Neural cell (in vitro differentiated cells): ENCODE results near the gene OTOF. TPM values are rescaled to one million over a fixed set of nuclear protein-coding genes. Genes with fewer than 3 reads are reported as not detected.

Experiments
- H2AFZ ChIP-seq: fragments of 200-600, 300-800 bp; sonication (generic), shearing (Covaris generic); 2 replicates; pipeline ENCODE4 v1.6.0; 2014; ENCODE audit warnings: low read depth, mild to moderate bottlenecking, antibody characterized with exemption, low read length, moderate library complexity
- H3F3A ChIP-seq: fragments of 200-600 bp; shearing (Covaris generic); 2 replicates; pipeline ENCODE4 v1.6.1; 2016; ENCODE audit warnings: mild to moderate bottlenecking, moderate library complexity, mixed read lengths, antibody characterized with exemption, low read length; ENCODE audit not compliant: insufficient read depth, poor library complexity, severe bottlenecking
- H3K27ac ChIP-seq: fragments of 200-600, 300-800 bp; sonication (generic), shearing (Covaris generic); 2 replicates; pipeline ENCODE4 v1.5.1; 2014; ENCODE audit warnings: mild to moderate bottlenecking, low read length, moderate library complexity
- H3K27me3 ChIP-seq: fragments of 300-800, 200-600 bp; sonication (generic), shearing (Covaris generic); 2 replicates; pipeline ENCODE4 v1.6.0; 2014; ENCODE audit warnings: mild to moderate bottlenecking, low read depth, low read length, moderate library complexity; ENCODE audit not compliant: insufficient read depth
- H3K36me3 ChIP-seq: fragments of 300-800, 200-600 bp; sonication (generic), shearing (Covaris generic); 2 replicates; pipeline ENCODE4 v1.5.1; 2014; ENCODE audit warnings: mild to moderate bottlenecking, antibody characterized with exemption, low read length, moderate library complexity; ENCODE audit not compliant: insufficient read depth
- H3K4me2 ChIP-seq: fragments of 300-800, 200-600 bp; sonication (generic), shearing (Covaris generic); 2 replicates; pipeline ENCODE4 v1.6.0; 2014; ENCODE audit warnings: mild to moderate bottlenecking, low read length
- H3K4me3 ChIP-seq: fragments of 300-800, 200-600 bp; sonication (generic), shearing (Covaris generic); 2 replicates; pipeline ENCODE4 v1.5.1; 2014; ENCODE audit warnings: mild to moderate bottlenecking, low read length, moderate library complexity
- H3K79me2 ChIP-seq: fragments of 200-600 bp; shearing (Covaris generic); replicated peaks from 2 replicates; pipeline ENCODE4 v1.6.0; 2014; ENCODE audit warnings: mild to moderate bottlenecking, low read length, moderate library complexity; ENCODE audit not compliant: insufficient read depth
- H3K9ac ChIP-seq: fragments of 300-800, 200-600 bp; sonication (generic), shearing (Covaris generic); 2 replicates; pipeline ENCODE4 v1.6.1; 2016; ENCODE audit warnings: mild to moderate bottlenecking, low read length, mixed read lengths
- H3K9me2 ChIP-seq: fragments of 200-600 bp; shearing (Covaris generic); 2 replicates; pipeline ENCODE4 v1.6.1; 2016; ENCODE audit warnings: mild to moderate bottlenecking, low read length, mixed read lengths; ENCODE audit not compliant: insufficient read depth
- H3K9me3 ChIP-seq: fragments of 200-600, 300-800 bp; sonication (generic), shearing (Covaris generic); 2 replicates; pipeline ENCODE4 v1.6.1; 2016; ENCODE audit warnings: mild to moderate bottlenecking, mixed run types, low read length, moderate library complexity, mixed read lengths
- H4K20me1 ChIP-seq: fragments of 200-600 bp; shearing (Covaris generic); 2 replicates; pipeline ENCODE4 v1.6.1; 2016; ENCODE audit warnings: mild to moderate bottlenecking, mixed run types; ENCODE audit not compliant: insufficient read depth
- CTCF ChIP-seq: fragments of 450-650 bp; IDR thresholded peaks from 2 replicates; pipeline ENCODE4 v1.5.1; 2014; ENCODE audit warnings: antibody characterized with exemption, mild to moderate bottlenecking, moderate library complexity; ENCODE audit not compliant: poor library complexity, severe bottlenecking
- EP300 ChIP-seq: fragments of 450-650 bp; conservative IDR thresholded peaks from 2 replicates; pipeline ENCODE4 v1.6.1; 2014; ENCODE audit warnings: antibody characterized with exemption, mild to moderate bottlenecking, moderate library complexity; ENCODE audit not compliant: poor library complexity, severe bottlenecking
- EZH2 ChIP-seq: fragments of 200-600, 300-800 bp; shearing (Covaris generic), sonication (generic); IDR thresholded peaks from 2 replicates; pipeline ENCODE4 v1.6.1; 2014; ENCODE audit warnings: antibody characterized with exemption, low read length, borderline replicate concordance, mild to moderate bottlenecking; ENCODE audit not compliant: insufficient read depth, poor library complexity, severe bottlenecking
- MXI1 ChIP-seq: fragments of 450-650 bp; conservative IDR thresholded peaks from 2 replicates; pipeline ENCODE4 v1.6.1; 2014; ENCODE audit warnings: antibody characterized with exemption, mild to moderate bottlenecking; ENCODE audit not compliant: poor library complexity, severe bottlenecking
- POLR2AphosphoS5 ChIP-seq: IDR thresholded peaks from 2 replicates; pipeline ENCODE4 v1.6.1; 2012
- RAD21 ChIP-seq: fragments of 450-650 bp; conservative IDR thresholded peaks from 2 replicates; pipeline ENCODE4 v1.6.1; 2014; ENCODE audit warnings: antibody characterized with exemption, mild to moderate bottlenecking, moderate library complexity
- REST ChIP-seq: IDR thresholded peaks from 2 replicates; pipeline ENCODE4 v1.6.1; 2012; ENCODE audit warnings: borderline replicate concordance
- SMC3 ChIP-seq: fragments of 450-650 bp; conservative IDR thresholded peaks from 2 replicates; pipeline ENCODE4 v1.6.1; 2014; ENCODE audit warnings: antibody characterized with exemption, mild to moderate bottlenecking, moderate library complexity; ENCODE audit not compliant: poor library complexity
- TAF1 ChIP-seq: IDR thresholded peaks from 2 replicates; pipeline ENCODE4 v1.6.1; 2012; ENCODE audit warnings: low read depth
- polyA plus RNA-seq: library from polyadenylated mRNA; depleted of rRNA; stranded (reverse); fragments of >200 nt; gene quantifications from 2 replicates; pipeline ENCODE4 v1.2.3, GENCODE V29; 2014

The OTOF gene
- polyA plus RNA-seq, 1 donor from 2014 or later, result not detected

DNA sequence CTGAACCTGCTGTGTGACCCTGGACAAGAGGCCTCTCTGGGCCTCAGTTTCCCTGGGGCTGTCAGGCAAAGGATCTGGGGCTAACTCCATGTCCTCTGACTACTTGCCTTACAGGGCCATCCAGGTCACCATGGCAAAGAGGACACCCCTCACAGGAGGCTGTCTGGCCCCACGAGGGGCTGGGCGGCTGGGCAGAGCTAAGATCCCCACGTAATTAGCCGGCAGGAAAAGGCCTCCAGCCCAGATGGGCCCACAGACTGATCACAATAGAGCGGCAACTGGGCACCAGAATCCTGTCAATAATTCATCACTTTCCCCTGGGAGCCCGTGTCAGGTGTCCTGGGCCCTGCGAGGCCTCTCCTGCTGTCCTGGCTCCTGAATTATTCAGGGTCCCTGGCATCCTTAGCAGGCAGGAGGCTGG lies 44.8 kb upstream of the OTOF start:
- no peak overlapping the region for H2AFZ ChIP-seq
- no peaks in the 10 kb centered on the region for H3K9me3 ChIP-seq
- H3F3A ChIP-seq, result no peaks in the 10 kb centered on the region
- H3K9ac ChIP-seq, result no peak overlapping the region
- no peaks in the 10 kb centered on the region for H3K79me2 ChIP-seq
- no peaks in the 10 kb centered on the region for H3K36me3 ChIP-seq
- no peak overlapping the region for H3K4me3 ChIP-seq
- H3K9me2 ChIP-seq, result no peaks in the 10 kb centered on the region
- TF ChIP-seq EZH2, result no peak
- no peak for TF ChIP-seq TAF1
- TF ChIP-seq CTCF, result no peak
- no peak for TF ChIP-seq EP300
- no peak for TF ChIP-seq REST
- TF ChIP-seq POLR2AphosphoS5, result no peak
- TF ChIP-seq MXI1, result no peak
- TF ChIP-seq SMC3, result no peak
- TF ChIP-seq RAD21, result no peak
- no peak overlapping the region for H3K27ac ChIP-seq
- H3K27me3 ChIP-seq, result no peaks in the 10 kb centered on the region
- H3K4me2 ChIP-seq, result no peak overlapping the region
- H4K20me1 ChIP-seq, result no peaks in the 10 kb centered on the region

DNA sequence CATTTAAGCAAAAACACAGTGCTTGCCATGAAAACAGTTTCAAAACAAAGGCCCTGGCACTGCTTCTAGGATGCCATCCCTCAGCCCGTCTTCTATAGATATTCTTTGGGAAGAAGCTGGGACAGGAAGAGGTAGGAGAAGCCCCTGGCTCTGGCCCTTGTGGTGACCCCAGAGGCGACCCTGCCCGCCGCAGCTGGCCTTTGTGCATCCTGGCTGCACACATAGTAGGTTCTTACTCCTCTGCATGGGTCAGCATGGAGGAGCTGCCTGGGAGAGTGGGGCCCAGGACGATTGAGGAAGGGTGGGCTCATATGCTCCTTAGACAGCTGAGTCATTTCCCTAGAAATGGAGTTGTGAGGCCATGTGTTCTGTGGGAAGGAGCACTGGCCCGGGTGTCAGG lies 44.4 kb upstream of the OTOF start:
- Histone ChIP-seq H3K4me2 (no peak overlapping the region), H3K9me3 (no peaks in the 10 kb centered on the region), H3F3A (no peaks in the 10 kb centered on the region), H3K4me3 (no peak overlapping the region), H3K9ac (no peak overlapping the region), H3K27ac (no peak overlapping the region), H3K79me2 (no peaks in the 10 kb centered on the region), H3K36me3 (no peaks in the 10 kb centered on the region), H2AFZ (no peak overlapping the region), H3K9me2 (no peaks in the 10 kb centered on the region), H4K20me1 (no peaks in the 10 kb centered on the region), H3K27me3 (no peaks in the 10 kb centered on the region)
- TF ChIP-seq TAF1 (no peak), SMC3 (no peak), EZH2 (no peak), CTCF (no peak), REST (no peak), EP300 (no peak), RAD21 (no peak), MXI1 (no peak), POLR2AphosphoS5 (no peak)
